ENCODE data around the gene PRKAG1.

- TF ChIP-seq CTCF (conservative IDR thresholded peaks at IDR 0.05; ENCODE audit: low read length) (no peak), EZH2phosphoT487 (IDR thresholded peaks at IDR 0.05; ENCODE audit: borderline replicate concordance, low read depth, low read length) (no peak)
Observed at GRCh38 chr12:49059045-49059298, 40.4 kb upstream of the PRKAG1 start.

All from OCI-LY7 (cell line).